Measurements from ENCODE around the gene FBXW7.

GRCh38 chr4:152455311-152455710, 80.6 kb downstream of the FBXW7 start:
- TF ChIP-seq CTCF (IDR thresholded peaks at IDR 0.05; ENCODE audit: poor library complexity) (no peak), EZH2phosphoT487 (IDR thresholded peaks at IDR 0.05; ENCODE audit: low read depth, severe bottlenecking, unreplicated experiment) (no peak), EZH2 (IDR thresholded peaks at IDR 0.05; ENCODE audit: borderline replicate concordance) (no peak)

Measured in hepatocyte (in vitro differentiated cells).